Stimulated activated CD4-positive, alpha-beta T cell treated with anti-CD3 and anti-CD28 coated beads, Interleukin-12 subunit alpha, Interleukin-12 subunit beta, amount 100 ng/mL, for 24 hours (primary cell): ENCODE results near the gene MYMX.
"Not testable (repeated sequence)": the region's sequence is repeated elsewhere in the genome, so short reads cannot be mapped to it uniquely, and the experiment has no call there.

Experiments
- DNase-seq, 2 experiments: peaks; one replicate each; pipeline ENCODE4 v3.0.0-alpha.2; 2020; ENCODE audit warnings: low read depth in 2 of 2

Gene MYMX

GRCh38 chr6:44219815-44220784 lies 3.4 kb downstream of the MYMX start:
- no peak for DNase-seq

GRCh38 chr6:44220913-44221290 lies 4.2 kb downstream of the MYMX start:
- no peak for DNase-seq

DNA sequence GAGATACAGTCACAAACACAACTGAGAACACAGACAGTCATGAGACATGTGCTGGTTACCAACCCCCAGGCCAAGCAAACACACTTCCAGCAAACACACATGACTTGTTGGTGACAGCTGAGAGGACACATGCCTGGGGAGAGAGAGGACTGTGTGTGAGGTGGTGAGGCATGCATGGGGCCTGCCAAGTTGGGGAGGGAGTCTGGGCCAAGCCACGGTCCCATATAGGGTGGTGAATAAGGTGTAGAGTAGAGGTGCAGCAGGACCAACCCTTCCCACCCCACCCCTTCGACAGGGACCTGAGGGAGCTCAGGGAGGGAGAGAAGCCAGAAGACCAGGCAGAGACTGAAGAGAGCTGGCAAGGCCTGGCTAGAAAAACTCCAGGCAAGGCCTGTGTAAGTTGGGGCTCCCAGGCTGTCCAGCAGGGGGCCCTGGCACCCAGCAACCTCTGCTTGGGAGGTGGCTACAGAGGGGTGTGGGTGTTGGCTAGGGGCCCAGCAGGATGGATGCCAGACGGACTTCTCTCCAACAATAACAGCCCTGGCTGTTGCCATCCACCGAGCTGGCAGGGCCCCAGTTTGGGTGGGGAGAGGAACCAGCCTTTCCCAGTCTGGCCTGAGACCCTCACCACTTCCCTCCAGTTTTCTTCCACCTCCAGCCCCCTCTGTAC lies 4.7 kb downstream of the MYMX start:
- peak; percentile 31 to 71 for DNase-seq

GRCh38 chr6:44221961-44222335 lies 5.2 kb downstream of the MYMX start:
- DNase-seq: no peak

GRCh38 chr6:44222486-44223318 lies 6.0 kb downstream of the MYMX start:
- no peak for DNase-seq

GRCh38 chr6:44223319-44224028 lies 6.7 kb downstream of the MYMX start, which contains the start of gene SLC29A1:
Gene SLC29A1, plus strand, starts transcription at chr6:44223595. Its CDS starts 3,719 bp downstream, at chr6:44227314.
- peak; percentile 69 to 84 for DNase-seq

DNA sequence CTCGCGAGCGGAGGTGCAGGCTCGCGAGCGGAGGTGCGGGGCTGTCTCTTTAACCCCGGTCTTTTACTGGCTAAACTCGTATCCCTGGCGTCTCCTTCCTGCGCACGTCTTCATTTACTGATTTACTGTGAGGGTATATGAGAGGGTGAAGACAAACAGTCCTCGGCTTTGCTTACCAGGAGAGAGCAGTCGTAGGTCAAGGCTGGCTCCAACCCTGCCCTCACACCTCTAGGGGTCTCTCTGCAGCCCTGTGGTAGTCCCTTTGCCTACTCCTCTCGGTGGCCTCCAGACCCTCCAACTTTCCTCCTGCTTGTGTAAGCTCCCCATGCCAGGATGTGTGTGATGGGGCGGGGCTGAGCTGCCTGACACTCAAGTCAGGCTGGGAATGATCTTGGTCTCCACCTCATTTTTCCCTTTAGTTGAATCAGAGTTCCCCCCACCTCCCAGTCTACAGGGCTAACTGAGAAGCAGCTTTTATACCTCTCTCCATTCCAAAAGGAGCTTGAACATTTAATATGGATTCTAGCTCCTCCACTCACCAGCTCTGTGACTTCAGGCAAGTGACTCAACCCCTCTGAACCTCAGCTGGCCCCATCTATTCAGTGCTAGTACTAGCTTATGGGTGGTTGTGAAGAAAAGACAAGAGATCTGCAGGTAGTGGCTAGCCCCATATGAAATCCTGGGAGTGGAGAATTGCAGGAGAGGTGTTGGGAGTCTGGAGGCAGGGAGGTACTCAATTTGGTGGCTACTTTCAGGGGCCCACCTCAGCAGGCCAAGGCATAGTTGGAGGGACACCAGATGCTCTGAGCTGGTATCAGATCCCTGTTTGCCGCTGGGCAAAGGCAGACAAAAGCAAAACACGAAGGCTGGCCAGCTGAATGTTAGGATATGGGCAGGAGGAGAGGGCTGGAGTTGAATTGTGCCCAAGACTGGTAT lies 7.6 kb downstream of the MYMX start:
- no peak for DNase-seq

- DNase-seq: no peak
Observed at GRCh38 chr6:44224965-44225305, 8.2 kb downstream of the MYMX start.

DNA sequence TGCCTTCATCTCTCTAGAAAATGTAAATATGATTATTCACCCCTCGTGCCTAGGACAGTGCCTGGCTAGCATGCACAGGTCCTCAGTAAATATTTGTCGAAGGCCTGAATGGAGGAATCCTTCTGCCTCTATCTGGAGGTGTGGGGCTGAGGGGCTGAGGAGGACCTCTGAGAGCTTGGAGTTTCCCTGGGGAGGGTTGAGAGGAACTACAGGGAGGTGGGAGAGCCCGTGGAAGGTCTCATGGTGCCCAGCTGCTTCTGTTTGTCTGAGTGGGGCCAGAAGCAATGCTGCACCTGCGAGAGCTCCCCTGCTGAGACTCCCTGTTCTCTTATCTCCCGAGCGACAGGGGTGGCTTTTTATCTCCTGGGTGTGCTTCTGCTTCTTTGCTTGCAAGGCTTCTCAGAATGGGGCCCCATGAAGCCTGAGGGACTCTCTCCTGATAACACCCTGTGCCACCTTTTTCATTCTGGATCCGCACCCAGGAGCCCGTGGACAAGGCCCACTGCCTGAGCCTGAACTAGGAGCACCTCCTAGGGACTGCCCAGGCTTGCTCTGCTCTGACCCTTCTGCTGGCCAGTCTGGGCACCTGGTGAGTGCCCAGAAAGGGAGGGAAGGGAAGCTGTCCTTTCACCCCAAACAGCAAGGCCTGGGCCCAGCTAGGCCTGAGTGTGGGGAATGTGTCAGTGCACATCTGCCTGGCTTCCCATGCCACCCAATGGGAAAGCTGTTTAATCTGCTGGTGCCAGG lies 9.0 kb downstream of the MYMX start:
- DNase-seq: no peak

DNA sequence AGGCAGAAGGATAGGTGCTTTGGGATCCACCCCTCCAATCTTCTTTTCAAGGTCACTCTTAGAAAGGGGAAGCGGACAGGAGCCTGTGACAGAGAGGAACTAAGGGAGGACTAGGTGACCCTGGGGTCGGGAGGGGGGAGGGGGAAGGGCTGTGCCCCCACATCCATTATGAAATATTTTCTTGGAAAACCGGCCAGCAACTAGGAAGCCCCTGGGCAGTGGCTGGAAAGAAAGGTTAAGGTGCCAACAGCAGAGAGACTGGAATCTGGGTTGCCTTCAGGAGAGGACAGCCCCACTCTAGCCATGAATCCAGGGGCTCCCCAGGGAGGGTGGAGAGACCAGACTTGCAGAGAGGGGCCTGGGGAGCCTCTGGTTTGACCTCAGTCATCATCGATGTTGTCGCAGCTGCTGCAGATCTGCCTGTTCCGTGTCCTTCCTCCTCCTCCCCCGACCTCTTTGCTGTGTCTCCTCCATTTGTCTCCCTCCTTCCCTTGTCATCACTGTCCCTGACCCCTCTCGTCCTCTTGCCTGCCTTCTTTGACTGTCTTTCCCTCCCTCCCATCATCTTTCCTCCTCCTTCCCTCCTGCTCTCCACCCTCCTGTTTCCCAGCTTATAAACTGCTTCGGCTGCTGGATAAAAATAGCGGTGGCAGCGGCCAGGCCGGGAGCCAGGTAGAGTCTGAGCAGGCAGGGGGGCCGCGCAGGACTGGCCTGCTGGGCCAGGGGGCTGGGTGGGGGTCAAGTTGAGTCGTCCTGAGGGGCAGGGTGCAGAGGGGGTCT lies 9.8 kb downstream of the MYMX start:
- no peak for DNase-seq

GRCh38 chr6:44227148-44227793 lies 10.5 kb downstream of the MYMX start:
- no peak for DNase-seq

DNA sequence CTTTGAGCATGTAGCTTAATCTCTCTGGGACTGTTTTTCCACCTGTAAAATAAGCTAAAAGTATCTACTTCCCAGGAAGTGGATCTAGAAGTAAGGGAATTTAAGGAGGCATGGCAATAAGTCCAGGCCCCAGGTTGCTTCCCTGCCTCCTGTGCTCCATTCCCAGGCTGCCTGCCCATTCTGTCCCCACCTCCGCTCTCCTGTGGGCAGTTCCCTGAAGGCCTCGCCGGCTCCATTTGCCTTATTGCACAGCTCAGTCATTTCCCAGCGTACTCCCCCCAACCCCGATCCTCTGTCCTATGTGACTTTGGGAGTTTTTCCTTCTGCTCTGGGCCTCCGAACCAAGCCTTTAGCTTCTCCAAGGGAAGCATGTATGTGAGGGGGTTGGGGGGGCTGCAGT lies 11.3 kb downstream of the MYMX start:
- DNase-seq: no peak

DNA sequence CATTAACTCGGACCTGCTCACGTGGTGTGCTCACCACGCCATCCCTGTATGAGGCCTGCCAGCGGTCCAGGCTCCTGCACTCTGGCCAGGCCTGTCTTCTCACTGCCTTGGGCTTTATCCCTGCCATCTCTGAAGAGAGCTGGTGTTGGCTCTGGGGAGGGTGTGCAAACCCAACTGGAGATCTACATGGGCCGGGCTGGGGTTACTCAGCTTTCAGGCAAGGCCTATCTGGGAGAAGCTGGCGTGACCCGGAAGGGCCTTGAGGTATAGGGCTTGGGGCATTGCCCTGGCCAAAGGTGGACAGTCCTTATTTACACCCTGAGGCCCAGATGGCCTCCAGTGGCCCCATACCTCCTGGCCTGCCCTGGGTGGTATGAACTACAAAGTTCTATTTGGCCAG lies 11.7 kb downstream of the MYMX start:
- DNase-seq: no peak

DNA sequence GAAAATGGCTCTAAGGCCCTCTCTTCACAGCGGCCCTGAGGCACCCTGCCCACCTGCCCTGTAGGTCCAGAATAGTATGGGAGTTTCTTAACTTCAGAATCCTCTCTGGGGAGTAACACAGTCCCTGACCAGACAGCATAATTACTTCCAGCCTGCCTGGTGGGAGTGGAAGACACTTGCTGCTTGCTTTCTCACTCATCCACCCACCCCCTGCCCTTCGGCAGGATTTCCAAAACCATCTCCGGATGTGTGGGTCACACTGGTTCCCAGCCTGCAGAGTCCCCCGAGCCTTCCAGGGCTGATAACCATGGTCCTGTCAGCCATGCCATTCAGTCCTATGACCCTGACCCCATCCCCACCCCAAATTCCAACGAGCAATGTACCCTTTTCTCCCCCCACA lies 12.1 kb downstream of the MYMX start:
- no peak for DNase-seq

- no peak for DNase-seq
Observed at GRCh38 chr6:44229376-44230033, 12.8 kb downstream of the MYMX start.

DNA sequence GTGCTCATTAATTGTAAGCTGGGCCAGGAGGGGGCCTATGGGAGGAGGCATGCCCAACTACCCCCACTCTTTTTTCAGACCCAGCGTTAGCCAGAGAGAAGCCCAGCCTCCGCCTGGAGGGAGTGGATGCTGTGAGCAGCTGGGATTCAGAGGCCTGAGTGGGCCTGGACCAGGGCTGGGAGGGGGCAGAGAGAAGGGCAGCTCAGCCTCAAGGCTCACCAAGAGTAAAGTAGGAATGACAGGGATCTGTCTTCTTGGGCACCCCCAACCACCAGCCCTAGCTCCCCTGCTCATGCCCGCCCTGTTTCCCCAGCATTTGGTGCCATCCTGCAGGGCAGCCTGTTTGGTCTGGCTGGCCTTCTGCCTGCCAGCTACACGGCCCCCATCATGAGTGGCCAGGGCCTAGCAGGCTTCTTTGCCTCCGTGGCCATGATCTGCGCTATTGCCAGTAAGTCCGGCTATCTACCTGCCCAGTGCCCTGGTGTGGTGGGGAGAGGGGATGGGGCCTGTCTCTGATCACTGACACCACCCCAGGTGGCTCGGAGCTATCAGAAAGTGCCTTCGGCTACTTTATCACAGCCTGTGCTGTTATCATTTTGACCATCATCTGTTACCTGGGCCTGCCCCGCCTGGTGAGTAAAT lies 13.4 kb downstream of the MYMX start:
- DNase-seq: no peak

DNA sequence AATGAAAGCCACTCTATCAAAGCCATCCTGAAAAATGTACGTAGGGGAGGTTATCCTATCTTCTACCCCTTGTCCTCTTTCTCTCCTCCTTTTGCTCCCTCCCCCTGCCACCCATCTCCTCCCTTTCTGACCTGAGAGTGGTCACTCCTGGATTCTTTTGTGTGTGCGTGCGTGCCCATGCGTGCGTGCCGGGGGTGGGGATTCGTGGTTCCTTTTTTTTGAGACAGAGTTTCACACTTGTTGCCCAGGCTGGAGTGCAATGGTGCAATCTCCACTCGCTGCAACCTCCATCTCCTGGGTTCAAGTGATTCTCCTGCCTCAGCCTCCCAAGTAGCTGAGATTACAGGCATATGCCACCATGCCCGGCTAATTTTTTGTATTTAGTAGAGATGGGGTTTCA lies 14.7 kb downstream of the MYMX start:
- not testable (repeated sequence) for DNase-seq
